ENCODE data around the gene OR2A14. TPM values are rescaled to one million over a fixed set of nuclear protein-coding genes. Genes with fewer than 3 reads are reported as not detected.
A peak's percentile ranks its signal among the peaks of the same experiment; 100 is the strongest.
"Not testable (repeated sequence)": the region's sequence is repeated elsewhere in the genome, so short reads cannot be mapped to it uniquely, and the experiment has no call there.

The OR2A14 gene
- not detected for total RNA-seq

- no peak for DNase-seq
Observed at GRCh38 chr7:144122876-144123275, at the start of gene OR2A14. OR2A14 (plus strand) TSS chr7:144123176; CDS start chr7:144129113, 5,937 bp downstream.

- no peak for DNase-seq
Observed at GRCh38 chr7:144074374-144074773, 48.6 kb upstream of the OR2A14 start.

- DNase-seq = no peak
Observed at GRCh38 chr7:144085978-144086377, 37.0 kb upstream of the OR2A14 start, which contains the start of gene OR2A12. OR2A12 (plus strand) TSS chr7:144086278; CDS start chr7:144095108, 8,830 bp downstream.

GRCh38 chr7:144086730-144087129 is 36.2 kb upstream of the OR2A14 start:
- DNase-seq = no peak

GRCh38 chr7:144087230-144087629 is 35.7 kb upstream of the OR2A14 start:
- DNase-seq = no peak

- DNase-seq = no peak
Observed at GRCh38 chr7:144090667-144091066, 32.3 kb upstream of the OR2A14 start.

- no peak for DNase-seq
Observed at GRCh38 chr7:144098776-144099175, 24.2 kb upstream of the OR2A14 start.

- no peak for DNase-seq
Observed at GRCh38 chr7:144100607-144101006, 22.4 kb upstream of the OR2A14 start.

- DNase-seq = no peak
Observed at GRCh38 chr7:144102041-144102440, 20.9 kb upstream of the OR2A14 start.

- DNase-seq = no peak
Observed at GRCh38 chr7:144105211-144105610, 17.8 kb upstream of the OR2A14 start.

- DNase-seq = no peak
Observed at GRCh38 chr7:144109283-144109682, 13.7 kb upstream of the OR2A14 start, which contains the start of gene OR2A2. OR2A2 (plus strand) TSS chr7:144109583; CDS start chr7:144109583, 0 bp downstream.

- DNase-seq = no peak
Observed at GRCh38 chr7:144110272-144110671, 12.7 kb upstream of the OR2A14 start.

GRCh38 chr7:144113651-144114050 is 9.3 kb upstream of the OR2A14 start:
- DNase-seq = no peak

GRCh38 chr7:144118341-144118740 is 4.6 kb upstream of the OR2A14 start:
- DNase-seq = no peak

GRCh38 chr7:144127714-144128334 is 4.8 kb downstream of the OR2A14 start:
- peak; percentile 53 for DNase-seq

- DNase-seq = not testable (repeated sequence)
Observed at GRCh38 chr7:144129601-144130000, 6.6 kb downstream of the OR2A14 start.

- no peak for DNase-seq
Observed at GRCh38 chr7:144130730-144131129, 7.8 kb downstream of the OR2A14 start.

- no peak for DNase-seq
Observed at GRCh38 chr7:144132262-144132661, 9.3 kb downstream of the OR2A14 start.

GRCh38 chr7:144133307-144133706 is 10.3 kb downstream of the OR2A14 start:
- no peak for DNase-seq

- no peak for DNase-seq
Observed at GRCh38 chr7:144134116-144134515, 11.1 kb downstream of the OR2A14 start.

GRCh38 chr7:144137501-144137900 is 14.5 kb downstream of the OR2A14 start:
- no peak for DNase-seq

- no peak for DNase-seq
Observed at GRCh38 chr7:144142187-144142586, 19.2 kb downstream of the OR2A14 start.

- no peak for DNase-seq
Observed at GRCh38 chr7:144144426-144144825, 21.4 kb downstream of the OR2A14 start.

- DNase-seq = no peak
Observed at GRCh38 chr7:144148224-144148827, 25.4 kb downstream of the OR2A14 start.
